Measurements from ENCODE around the gene IPO8.
"Not testable (repeated sequence)": the region's sequence is repeated elsewhere in the genome, so short reads cannot be mapped to it uniquely, and the experiment has no call there.

IPO8 gene

GRCh38 chr12:30603129-30603528 is 92.5 kb downstream of the IPO8 start:
- no peak for FAIRE-seq

GRCh38 chr12:30602678-30603077 is 93.0 kb downstream of the IPO8 start:
- no peak for FAIRE-seq

- FAIRE-seq: no peak
Observed at GRCh38 chr12:30599608-30600007, 96.1 kb downstream of the IPO8 start.

- no peak for FAIRE-seq
Observed at GRCh38 chr12:30598889-30599288, 96.8 kb downstream of the IPO8 start.

- no peak for FAIRE-seq
Observed at GRCh38 chr12:30595742-30596141, 99.9 kb downstream of the IPO8 start.

GRCh38 chr12:30594509-30594908 is 101.2 kb downstream of the IPO8 start:
- no peak for FAIRE-seq

- not testable (repeated sequence) for FAIRE-seq
Observed at GRCh38 chr12:30588572-30588971, 107.1 kb downstream of the IPO8 start.

- no peak for FAIRE-seq
Observed at GRCh38 chr12:30587782-30588181, 107.9 kb downstream of the IPO8 start.

GRCh38 chr12:30585877-30586276 is 109.8 kb downstream of the IPO8 start:
- FAIRE-seq: no peak

- FAIRE-seq: no peak
Observed at GRCh38 chr12:30582943-30583342, 112.7 kb downstream of the IPO8 start.

GRCh38 chr12:30580344-30580743 is 115.3 kb downstream of the IPO8 start:
- no peak for FAIRE-seq
